Measurements from ENCODE around the gene COL28A1.

DNA sequence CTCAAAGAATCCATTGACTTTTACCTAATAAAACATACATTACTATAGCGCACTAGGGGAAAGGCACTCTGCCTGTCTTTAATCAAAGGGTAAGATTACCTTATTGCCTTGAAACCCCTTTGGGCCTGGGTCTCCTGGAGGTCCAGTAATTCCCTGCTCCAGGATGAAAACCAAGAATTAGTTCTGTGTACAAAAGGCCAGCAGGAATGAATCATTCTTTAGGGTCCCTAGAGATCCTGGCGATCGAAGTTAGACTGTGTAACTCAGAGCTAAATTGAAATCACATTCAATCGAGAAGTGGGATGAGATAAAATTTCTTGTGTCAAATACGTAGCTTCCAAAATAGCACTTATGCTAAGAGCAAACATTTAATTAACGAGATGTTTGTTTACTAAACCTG is 29.8 kb downstream of the COL28A1 start:
- no peak for TF ChIP-seq EZH2 (IDR thresholded peaks at IDR 0.05)
- TF ChIP-seq, protein P1, sequence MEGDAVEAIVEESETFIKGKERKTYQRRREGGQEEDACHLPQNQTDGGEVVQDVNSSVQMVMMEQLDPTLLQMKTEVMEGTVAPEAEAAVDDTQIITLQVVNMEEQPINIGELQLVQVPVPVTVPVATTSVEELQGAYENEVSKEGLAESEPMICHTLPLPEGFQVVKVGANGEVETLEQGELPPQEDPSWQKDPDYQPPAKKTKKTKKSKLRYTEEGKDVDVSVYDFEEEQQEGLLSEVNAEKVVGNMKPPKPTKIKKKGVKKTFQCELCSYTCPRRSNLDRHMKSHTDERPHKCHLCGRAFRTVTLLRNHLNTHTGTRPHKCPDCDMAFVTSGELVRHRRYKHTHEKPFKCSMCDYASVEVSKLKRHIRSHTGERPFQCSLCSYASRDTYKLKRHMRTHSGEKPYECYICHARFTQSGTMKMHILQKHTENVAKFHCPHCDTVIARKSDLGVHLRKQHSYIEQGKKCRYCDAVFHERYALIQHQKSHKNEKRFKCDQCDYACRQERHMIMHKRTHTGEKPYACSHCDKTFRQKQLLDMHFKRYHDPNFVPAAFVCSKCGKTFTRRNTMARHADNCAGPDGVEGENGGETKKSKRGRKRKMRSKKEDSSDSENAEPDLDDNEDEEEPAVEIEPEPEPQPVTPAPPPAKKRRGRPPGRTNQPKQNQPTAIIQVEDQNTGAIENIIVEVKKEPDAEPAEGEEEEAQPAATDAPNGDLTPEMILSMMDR (IDR thresholded peaks at IDR 0.05) = no peak

All from neural progenitor cell (in vitro differentiated cells).